B cell (primary cell): ENCODE data around the gene MAN2A2. TPM values are rescaled to one million over a fixed set of nuclear protein-coding genes. Genes with fewer than 3 reads are reported as not detected.

ENCODE experiments used
- ATAC-seq: fragments of 200-7000 bp; cut with Tn5 transposase; one replicate; pipeline ENCODE4 v1.10.0; 2021; ENCODE audit warnings: low read depth, mild to moderate bottlenecking, moderate number of reproducible peaks, moderate library complexity
- CTCF ChIA-PET: fragments of 350-600 bp; sonication (Branson Sonifier 250); formaldehyde crosslinking; loops from one replicate; lab custom pipeline; 2021; ENCODE audit warnings: antibody characterized with exemption, inconsistent platforms; lab: Charles Lee
- POLR2A ChIA-PET: fragments of 350-600 bp; sonication (Branson Sonifier 250); formaldehyde crosslinking; loops from one replicate; lab custom pipeline; 2021; ENCODE audit warnings: antibody characterized with exemption; lab: Charles Lee
- DNase-seq: peaks from one replicate; pipeline ENCODE4 v3.0.0; 2013
- H2AFZ ChIP-seq: 2 replicates; pipeline ENCODE4 v1.6.1; 2012; ENCODE audit warnings: mild to moderate bottlenecking, low read depth, low read length; ENCODE audit not compliant: insufficient read depth, poor library complexity, severe bottlenecking
- H3K27ac ChIP-seq, 2 donors: 1 replicate in 1 of 2; 2 replicates in 1 of 2; pipeline ENCODE4 v1.5.1; 2012 to 2013; ENCODE audit warnings: low read length in 2 of 2, mild to moderate bottlenecking in 2 of 2, moderate library complexity in 1 of 2
- H3K27me3 ChIP-seq, 4 experiments: fragments of 200-600 bp in 1 of 4; sonication (generic) in 1 of 4; replicated peaks in 1 of 4; 1 replicate in 2 of 4; 2 replicates in 2 of 4; pipeline versions ENCODE4 v1.6.1 to v1.7.0; 2013 to 2016; ENCODE audit warnings: low read length in 3 of 4, mild to moderate bottlenecking in 2 of 4, mixed read lengths in 1 of 4, moderate library complexity in 1 of 4; ENCODE audit not compliant: insufficient read depth in 4 of 4, control insufficient read depth in 3 of 4; ENCODE audit errors: control extremely low read depth in 1 of 4
- H3K36me3 ChIP-seq, 2 experiments: replicated peaks in 1 of 2; 1 replicate in 1 of 2; 2 replicates in 1 of 2; pipeline versions ENCODE4 v1.6.1 to v1.7.1; 2013; ENCODE audit warnings: low read length in 1 of 2; ENCODE audit not compliant: insufficient read depth in 2 of 2, control insufficient read depth in 1 of 2; ENCODE audit errors: control extremely low read depth in 1 of 2, extremely low read depth in 1 of 2
- H3K4me1 ChIP-seq, 2 donors: fragments of 200-600 bp in 1 of 2; sonication (generic) in 1 of 2; 1 replicate in 1 of 2; 2 replicates in 1 of 2; pipeline versions ENCODE4 v1.5.1 to v1.6.1; 2013 to 2017; ENCODE audit warnings: low read length in 2 of 2; ENCODE audit not compliant: control insufficient read depth in 2 of 2, insufficient read depth in 2 of 2
- H3K4me2 ChIP-seq: replicated peaks from 2 replicates; pipeline ENCODE3; 2012; ENCODE audit warnings: mild to moderate bottlenecking, low read depth, low read length; ENCODE audit not compliant: poor library complexity, severe bottlenecking
- H3K4me3 ChIP-seq, 5 experiments: fragments of 200-600 bp in 1 of 5; sonication (generic) in 1 of 5; 1 replicate in 3 of 5; 2 replicates in 2 of 5; pipeline versions ENCODE4 v1.5.1 to v1.7.0; 2011 to 2016; ENCODE audit warnings: low read length in 4 of 5, mild to moderate bottlenecking in 4 of 5, low read depth in 2 of 5, control low read depth in 1 of 5, moderate library complexity in 1 of 5; ENCODE audit not compliant: insufficient read depth in 1 of 5; ENCODE audit errors: control extremely low read depth in 1 of 5, extremely low read depth in 1 of 5
- H3K79me2 ChIP-seq: fragments of 200-600 bp; sonication (generic); one replicate; pipeline ENCODE4 v1.6.0; 2016; ENCODE audit warnings: low read length; ENCODE audit not compliant: control insufficient read depth, insufficient read depth
- H3K9ac ChIP-seq: fragments of 200-600 bp; sonication (generic); 2 replicates; pipeline ENCODE4 v1.6.1; 2017; ENCODE audit warnings: mild to moderate bottlenecking, low read length, moderate library complexity
- H3K9me3 ChIP-seq, 3 donors: one replicate each; pipeline versions ENCODE4 v1.6.1 to v1.7.1; 2013; ENCODE audit warnings: low read length in 2 of 3; ENCODE audit not compliant: control insufficient read depth in 2 of 3, insufficient read depth in 1 of 3; ENCODE audit errors: control extremely low read depth in 1 of 3
- H4K20me1 ChIP-seq: 2 replicates; pipeline ENCODE4 v1.6.0; 2012; ENCODE audit warnings: mild to moderate bottlenecking, low read length; ENCODE audit not compliant: insufficient read depth, control insufficient read depth, poor library complexity, severe bottlenecking
- H3K27ac Mint-ChIP-seq: one replicate; pipeline ENCODE4 v1.8.0; 2021; ENCODE audit warnings: mixed read lengths
- H3K27me3 Mint-ChIP-seq: one replicate; pipeline ENCODE4 v1.8.0; 2021; ENCODE audit warnings: mixed read lengths
- H3K4me1 Mint-ChIP-seq: one replicate; pipeline ENCODE4 v1.8.0; 2021; ENCODE audit warnings: mixed read lengths
- H3K4me3 Mint-ChIP-seq: one replicate; pipeline ENCODE4 v1.8.0; 2021; ENCODE audit warnings: mixed read lengths
- H3K9me3 Mint-ChIP-seq: one replicate; pipeline ENCODE4 v1.8.0; 2022; ENCODE audit warnings: mixed read lengths; ENCODE audit not compliant: insufficient read depth
- CTCF ChIP-seq: fragments of 200-600 bp; IDR thresholded peaks from one replicate; pipeline ENCODE4 v1.8.0; 2022; ENCODE audit warnings: antibody characterized with exemption, mild to moderate bottlenecking
- EZH2 ChIP-seq: IDR thresholded peaks from 2 replicates; pipeline ENCODE4 v1.6.1; 2012; ENCODE audit warnings: borderline replicate concordance, low read depth, mild to moderate bottlenecking, moderate library complexity, low read length; ENCODE audit not compliant: insufficient read depth, poor library complexity, severe bottlenecking
- WGBS: methylation state at CpG from one replicate; pipeline ENCODE4 v1.1.5; 2013; ENCODE audit warnings: missing lambda C conversion rate; ENCODE audit not compliant: insufficient coverage; 5-methylcytosine and 5-hydroxymethylcytosine counted together
- intact Hi-C: fragments of 100-400 bp; cut with micrococcal nuclease; formaldehyde crosslinking; loops from one replicate; pipeline ENCODE4 v1.10.0; 2022
- polyA plus RNA-seq: library from polyadenylated mRNA; depleted of rRNA; stranded (reverse); fragments of >200 nt; gene quantifications from 2 replicates; pipeline ENCODE4 v1.2.3, GENCODE V29; 2012
- total RNA-seq, 2 donors: library from RNA; stranded (reverse); fragments of 120-200 nt in 1 of 2; gene quantifications; 1 replicate in 1 of 2; 2 replicates in 1 of 2; pipeline versions ENCODE4 v1.2.3 to v1.2.4, GENCODE V29; 2013 to 2022

MAN2A2 gene
- total and polyA plus RNA-seq, 2 donors (not counting 1 experiment from before 2014, with no cell fraction given): 180 to 234 TPM

- Histone ChIP-seq H3K79me2 (peaks cover 4% of the 10 kb centered on the region), H3K36me3 (peaks cover 0 to 79% of the 10 kb centered on the region in 2 experiments), H3K4me1 (no peaks in the 10 kb centered on the region), H3K4me3 (no peak overlapping the region), H3K27ac (no peak overlapping the region), H2AFZ (no peak overlapping the region), H3K9me3 (no peaks in the 10 kb centered on the region), H3K4me2 (no peak overlapping the region), H3K9ac (no peak overlapping the region), H4K20me1 (peaks cover 6% of the 10 kb centered on the region), H3K27me3 (no peaks in the 10 kb centered on the region)
- TF ChIP-seq CTCF (no peak), EZH2 (no peak)
- H3K27ac Mint-ChIP-seq: no peak overlapping the region
- CTCF ChIA-PET: interaction anchor here (0.7 to 1.5 kb wide), 4 partner anchors 10 to 87 kb away, joined by 3 to 4 read pairs (median 3); no protein-coding TSS in a partner anchor
- 96% methylated on average over 16 of the region's 16 CpGs for WGBS
- POLR2A ChIA-PET: interaction anchor here (0.7 kb wide), 1 partner anchor 44 kb away, joined by 9 read pairs; no protein-coding TSS in a partner anchor
- DNase-seq (no peak), ATAC-seq (no peak)
- intact Hi-C loops: no loop called here
- no peak overlapping the region for H3K4me3 Mint-ChIP-seq
- H3K4me1 Mint-ChIP-seq: no peaks in the 10 kb centered on the region
- H3K27me3 Mint-ChIP-seq: no peaks in the 10 kb centered on the region
- H3K9me3 Mint-ChIP-seq: no peaks in the 10 kb centered on the region
These were observed 43.4 kb downstream of the MAN2A2 start for GRCh38 chr15:90946538-90946937.

GRCh38 chr15:90946941-90947576, 44.0 kb downstream of the MAN2A2 start:
- Mint-ChIP-seq H3K27ac (no peak overlapping the region), H3K27me3 (no peaks in the 10 kb centered on the region)

More at GRCh38 chr15:90946941-90947576, 44.0 kb downstream of the MAN2A2 start:
- Histone ChIP-seq H3K4me3 (no peak overlapping the region), H4K20me1 (peaks cover 5% of the 10 kb centered on the region), H3K4me2 (no peak overlapping the region), H3K27ac (no peak overlapping the region), H3K27me3 (no peaks in the 10 kb centered on the region), H2AFZ (no peak overlapping the region), H3K36me3 (peaks cover 0 to 76% of the 10 kb centered on the region in 2 experiments), H3K9me3 (no peaks in the 10 kb centered on the region), H3K79me2 (peaks cover 4% of the 10 kb centered on the region), H3K9ac (no peak overlapping the region), H3K4me1 (no peaks in the 10 kb centered on the region)
- no peak for DNase-seq
- ChIA-PET POLR2A (interaction anchor here (0.7 kb wide), 1 partner anchor 45 kb away, joined by 9 read pairs; no protein-coding TSS in a partner anchor), CTCF (interaction anchor here (1.1 to 1.5 kb wide), 3 partner anchors 9 to 15 kb away, joined by 3 to 4 read pairs (median 3); no protein-coding TSS in a partner anchor)
- no peaks in the 10 kb centered on the region for H3K4me1 Mint-ChIP-seq
- WGBS: 90% methylated on average over 8 of the region's 8 CpGs
- intact Hi-C loops: no loop called here
- ATAC-seq: no peak
- no peak for TF ChIP-seq EZH2
- TF ChIP-seq CTCF: no peak
- no peak overlapping the region for H3K4me3 Mint-ChIP-seq
- no peaks in the 10 kb centered on the region for H3K9me3 Mint-ChIP-seq
